Hematopoietic multipotent progenitor cell (in vitro differentiated cells): Measurements from ENCODE around the gene SCAF4. TPM values are rescaled to one million over a fixed set of nuclear protein-coding genes. Genes with fewer than 3 reads are reported as not detected.
"Not testable (repeated sequence)": the region's sequence is repeated elsewhere in the genome, so short reads cannot be mapped to it uniquely, and the experiment has no call there.

Experiments
- DNase-seq, 3 donors: peaks; one replicate each; pipeline ENCODE4 v3.0.0-alpha.2; 2011 to 2015; ENCODE audit warnings: low read depth in 2 of 3, low spot score in 2 of 3
- total RNA-seq: library from RNA; depleted of rRNA; stranded (reverse); fragments of >200 nt; gene quantifications from one replicate; pipeline ENCODE4 v1.2.3, GENCODE V29; 2012

Gene SCAF4
- total RNA-seq, 1 donor = 15.3 TPM

- DNase-seq = no peak
Observed at GRCh38 chr21:31675960-31676359, 56.0 kb downstream of the SCAF4 start.

GRCh38 chr21:31675318-31675717, 56.6 kb downstream of the SCAF4 start:
- DNase-seq = no peak

- no peak for DNase-seq
Observed at GRCh38 chr21:31673321-31673912, 58.5 kb downstream of the SCAF4 start.

- DNase-seq = no peak
Observed at GRCh38 chr21:31671931-31672330, 60.0 kb downstream of the SCAF4 start.

GRCh38 chr21:31671146-31671716, 60.7 kb downstream of the SCAF4 start:
- no peak for DNase-seq

GRCh38 chr21:31670070-31670469, 61.8 kb downstream of the SCAF4 start:
- DNase-seq = no peak

- DNase-seq = no peak
Observed at GRCh38 chr21:31668651-31669491, 63.0 kb downstream of the SCAF4 start.

GRCh38 chr21:31667639-31668038, 64.3 kb downstream of the SCAF4 start:
- DNase-seq = no peak

GRCh38 chr21:31667132-31667531, 64.8 kb downstream of the SCAF4 start:
- DNase-seq = no peak

- peak in 1 of 3 donors; percentile 9 for DNase-seq
Observed at GRCh38 chr21:31666445-31667010, 65.4 kb downstream of the SCAF4 start.

- not testable (repeated sequence) for DNase-seq
Observed at GRCh38 chr21:31665869-31666268, 66.0 kb downstream of the SCAF4 start.

GRCh38 chr21:31665397-31665796, 66.5 kb downstream of the SCAF4 start:
- no peak for DNase-seq

- no peak for DNase-seq
Observed at GRCh38 chr21:31663584-31664249, 68.2 kb downstream of the SCAF4 start.

- DNase-seq = no peak
Observed at GRCh38 chr21:31660591-31660990, 71.3 kb downstream of the SCAF4 start.

GRCh38 chr21:31660259-31660565, 71.7 kb downstream of the SCAF4 start:
- no peak for DNase-seq

- peak; percentile 92 to 94 (median 92) for DNase-seq
Observed at GRCh38 chr21:31659536-31660258, 72.2 kb downstream of the SCAF4 start, which contains the start of gene SOD1. TSS of gene SOD1 (plus strand) at chr21:31659693. CDS start at chr21:31659770, 77 bp downstream.

- no peak for DNase-seq
Observed at GRCh38 chr21:31659286-31659535, 72.7 kb downstream of the SCAF4 start.

GRCh38 chr21:31658053-31658452, 73.9 kb downstream of the SCAF4 start:
- DNase-seq = no peak

GRCh38 chr21:31656199-31657095, 75.5 kb downstream of the SCAF4 start:
- no peak for DNase-seq
